Glutamatergic neuron (in vitro differentiated cells): ENCODE data around the gene TAX1BP1. TPM values are rescaled to one million over a fixed set of nuclear protein-coding genes. Genes with fewer than 3 reads are reported as not detected.

ENCODE experiments used
- DNase-seq: peaks from one replicate; pipeline ENCODE4 v3.0.0; 2022
- H3K27ac Mint-ChIP-seq: one replicate; pipeline ENCODE4 v1.8.0; 2020; ENCODE audit warnings: mild to moderate bottlenecking, mixed read lengths, inconsistent platforms; ENCODE audit not compliant: unreplicated experiment
- H3K27me3 Mint-ChIP-seq: one replicate; pipeline ENCODE4 v1.8.0; 2020; ENCODE audit warnings: mild to moderate bottlenecking, moderate library complexity, mixed read lengths, inconsistent platforms; ENCODE audit not compliant: unreplicated experiment
- H3K36me3 Mint-ChIP-seq: one replicate; pipeline ENCODE4 v1.8.0; 2020; ENCODE audit warnings: mild to moderate bottlenecking, mixed read lengths, inconsistent platforms; ENCODE audit not compliant: unreplicated experiment
- H3K4me1 Mint-ChIP-seq: one replicate; pipeline ENCODE4 v1.8.0; 2020; ENCODE audit warnings: mild to moderate bottlenecking, low read depth, mixed read lengths, inconsistent platforms; ENCODE audit not compliant: unreplicated experiment
- H3K4me3 Mint-ChIP-seq: one replicate; pipeline ENCODE4 v1.8.0; 2020; ENCODE audit warnings: mild to moderate bottlenecking, mixed read lengths, inconsistent platforms; ENCODE audit not compliant: unreplicated experiment
- H3K9me3 Mint-ChIP-seq: one replicate; pipeline ENCODE4 v1.8.0; 2020; ENCODE audit warnings: mild to moderate bottlenecking, moderate library complexity, mixed read lengths, inconsistent platforms; ENCODE audit not compliant: unreplicated experiment
- CTCF ChIP-seq: fragments of 200-600 bp; sonication (generic); IDR thresholded peaks from one replicate; pipeline ENCODE4 v1.5.0; 2021; ENCODE audit not compliant: partially characterized antibody, unreplicated experiment
- total RNA-seq: library from RNA; stranded (reverse); fragmentation: NEBNext Ultra II Directional; extraction: Animal tissue kit (Norgen Biotek cat#: 25700); gene quantifications from one replicate; pipeline ENCODE4 v1.2.1, GENCODE V29; 2021; ENCODE audit not compliant: unreplicated experiment

TAX1BP1 gene
- total RNA-seq, 1 donor from 2014 or later: 103 TPM

GRCh38 chr7:27775782-27776181 lies 35.8 kb downstream of the TAX1BP1 start:
- Mint-ChIP-seq H3K4me3 (no peak overlapping the region), H3K9me3 (no peaks in the 10 kb centered on the region), H3K27ac (no peak overlapping the region), H3K4me1 (no peaks in the 10 kb centered on the region), H3K27me3 (no peaks in the 10 kb centered on the region), H3K36me3 (no peaks in the 10 kb centered on the region)
- TF ChIP-seq CTCF: no peak
- no peak for DNase-seq

- no peak for TF ChIP-seq CTCF
- Mint-ChIP-seq H3K27me3 (no peaks in the 10 kb centered on the region), H3K36me3 (no peaks in the 10 kb centered on the region), H3K27ac (no peak overlapping the region), H3K4me3 (no peak overlapping the region), H3K9me3 (no peaks in the 10 kb centered on the region), H3K4me1 (no peaks in the 10 kb centered on the region)
- no peak for DNase-seq
Observed at GRCh38 chr7:27777662-27778061, 37.7 kb downstream of the TAX1BP1 start.

GRCh38 chr7:27779873-27780272 lies 39.9 kb downstream of the TAX1BP1 start:
- no peak for TF ChIP-seq CTCF
- Mint-ChIP-seq H3K27me3 (no peaks in the 10 kb centered on the region), H3K36me3 (no peaks in the 10 kb centered on the region), H3K4me3 (no peak overlapping the region), H3K4me1 (peaks cover 3% of the 10 kb centered on the region), H3K9me3 (no peaks in the 10 kb centered on the region), H3K27ac (no peak overlapping the region)
- no peak for DNase-seq

- H3K27me3 Mint-ChIP-seq: no peaks in the 10 kb centered on the region
- H3K27ac Mint-ChIP-seq: no peak overlapping the region
- H3K9me3 Mint-ChIP-seq: no peaks in the 10 kb centered on the region
- H3K4me1 Mint-ChIP-seq: peaks cover 3% of the 10 kb centered on the region
- no peak for DNase-seq
- TF ChIP-seq CTCF: no peak
- H3K36me3 Mint-ChIP-seq: no peaks in the 10 kb centered on the region
- no peak overlapping the region for H3K4me3 Mint-ChIP-seq
Observed at GRCh38 chr7:27781188-27781587, 41.2 kb downstream of the TAX1BP1 start.

- Mint-ChIP-seq H3K4me3 (no peak overlapping the region), H3K27ac (no peak overlapping the region)
Observed at GRCh38 chr7:27782849-27783248, 42.9 kb downstream of the TAX1BP1 start.

More at GRCh38 chr7:27782849-27783248, 42.9 kb downstream of the TAX1BP1 start:
- Mint-ChIP-seq H3K4me1 (peaks cover 3% of the 10 kb centered on the region), H3K36me3 (no peaks in the 10 kb centered on the region), H3K9me3 (no peaks in the 10 kb centered on the region), H3K27me3 (no peaks in the 10 kb centered on the region)
- DNase-seq: no peak
- no peak for TF ChIP-seq CTCF
